H9 (cell line): ENCODE results near the gene RFNG. TPM values are rescaled to one million over a fixed set of nuclear protein-coding genes. Genes with fewer than 3 reads are reported as not detected.
A peak's percentile ranks its signal among the peaks of the same experiment; 100 is the strongest.

Experiments used
- DNase-seq: peaks from one replicate; pipeline ENCODE4 v3.0.0-alpha.2; 2017
- H2AFZ ChIP-seq: one replicate; pipeline ENCODE4 v1.6.1; 2013; ENCODE audit warnings: mild to moderate bottlenecking, low read length, control low read depth, moderate library complexity
- H2AK5ac ChIP-seq: 2 replicates; pipeline ENCODE4 v1.6.1; 2013; ENCODE audit warnings: low read length, control low read depth, mixed read lengths; ENCODE audit not compliant: insufficient read length
- H2BK120ac ChIP-seq: one replicate; pipeline ENCODE4 v1.6.1; 2013; ENCODE audit warnings: low read depth, mild to moderate bottlenecking, low read length, control low read depth, inconsistent platforms; ENCODE audit not compliant: poor library complexity, severe bottlenecking
- H2BK12ac ChIP-seq: 2 replicates; pipeline ENCODE4 v1.6.1; 2013; ENCODE audit warnings: low read length, control low read depth, mixed read lengths, low read depth; ENCODE audit not compliant: insufficient read length
- H2BK15ac ChIP-seq: 2 replicates; pipeline ENCODE4 v1.6.1; 2013; ENCODE audit warnings: low read depth, low read length, control low read depth
- H2BK20ac ChIP-seq: one replicate; pipeline ENCODE4 v1.6.1; 2013; ENCODE audit warnings: low read depth, mild to moderate bottlenecking, low read length, control low read depth, inconsistent platforms; ENCODE audit not compliant: poor library complexity, severe bottlenecking
- H2BK5ac ChIP-seq: 2 replicates; pipeline ENCODE4 v1.6.1; 2013; ENCODE audit warnings: low read length, control low read depth, mixed read lengths; ENCODE audit not compliant: insufficient read length
- H3K14ac ChIP-seq: 2 replicates; pipeline ENCODE4 v1.6.1; 2013; ENCODE audit warnings: low read length, control low read depth; ENCODE audit not compliant: insufficient read depth
- H3K18ac ChIP-seq: 2 replicates; pipeline ENCODE4 v1.6.1; 2013; ENCODE audit warnings: low read depth, mild to moderate bottlenecking, mixed read lengths, low read length, control low read depth; ENCODE audit not compliant: insufficient read length
- H3K23ac ChIP-seq: 2 replicates; pipeline ENCODE4 v1.6.1; 2013; ENCODE audit warnings: low read length, control low read depth, mixed read lengths, low read depth; ENCODE audit not compliant: insufficient read length
- H3K23me2 ChIP-seq: 2 replicates; pipeline ENCODE4 v1.6.1; 2013; ENCODE audit warnings: low read depth, mild to moderate bottlenecking, mixed read lengths, low read length, control low read depth; ENCODE audit not compliant: insufficient read length, poor library complexity, severe bottlenecking
- H3K27ac ChIP-seq: 2 replicates; pipeline ENCODE4 v1.5.1; 2013; ENCODE audit warnings: low read length, control low read depth, mixed read lengths, low read depth; ENCODE audit not compliant: insufficient read length
- H3K27me3 ChIP-seq: 2 replicates; pipeline ENCODE4 v1.6.1; 2013; ENCODE audit warnings: low read length, control low read depth, inconsistent platforms; ENCODE audit not compliant: insufficient read depth
- H3K4ac ChIP-seq: 2 replicates; pipeline ENCODE4 v1.6.1; 2013; ENCODE audit warnings: low read depth, mild to moderate bottlenecking, control low read depth, inconsistent platforms, low read length, moderate library complexity
- H3K4me1 ChIP-seq: 2 replicates; pipeline ENCODE4 v1.6.1; 2013; ENCODE audit warnings: low read length, control low read depth, inconsistent platforms; ENCODE audit not compliant: insufficient read depth
- H3K4me2 ChIP-seq: 2 replicates; pipeline ENCODE4 v1.6.1; 2013; ENCODE audit warnings: low read length, control low read depth, mixed read lengths; ENCODE audit not compliant: insufficient read length, insufficient read depth
- H3K56ac ChIP-seq: 2 replicates; pipeline ENCODE4 v1.6.1; 2013; ENCODE audit warnings: low read depth, mild to moderate bottlenecking, mixed read lengths, low read length, control low read depth; ENCODE audit not compliant: insufficient read length
- H3K79me1 ChIP-seq: 2 replicates; pipeline ENCODE4 v1.6.1; 2013; ENCODE audit warnings: low read depth, mild to moderate bottlenecking, moderate library complexity, low read length, control low read depth, inconsistent platforms; ENCODE audit not compliant: insufficient read depth, poor library complexity, severe bottlenecking
- H3K79me2 ChIP-seq: 2 replicates; pipeline ENCODE4 v1.6.1; 2013; ENCODE audit warnings: low read length, control low read depth, inconsistent platforms; ENCODE audit not compliant: insufficient read depth
- H3K9ac ChIP-seq: 2 replicates; pipeline ENCODE4 v1.6.1; 2013; ENCODE audit warnings: low read length, control low read depth, mixed read lengths; ENCODE audit not compliant: insufficient read length; ENCODE audit errors: extremely low read depth
- H3K9me3 ChIP-seq: one replicate; pipeline ENCODE4 v1.6.1; 2013; ENCODE audit warnings: low read depth, low read length, inconsistent platforms; ENCODE audit not compliant: control insufficient read depth
- H3T11ph ChIP-seq: one replicate; pipeline ENCODE4 v1.6.1; 2013; ENCODE audit warnings: mild to moderate bottlenecking, low read length, control low read depth, inconsistent platforms
- H4K20me1 ChIP-seq: one replicate; pipeline ENCODE4 v1.6.1; 2013; ENCODE audit not compliant: control insufficient read depth, insufficient read length, insufficient read depth
- H4K5ac ChIP-seq: 2 replicates; pipeline ENCODE4 v1.6.1; 2013; ENCODE audit warnings: low read depth, mild to moderate bottlenecking, mixed read lengths, low read length, control low read depth; ENCODE audit not compliant: insufficient read length
- H4K8ac ChIP-seq: replicated peaks from 2 replicates; pipeline ENCODE4 v1.6.1; 2013; ENCODE audit warnings: low read length, control low read depth, mixed read lengths, low read depth; ENCODE audit not compliant: insufficient read length
- H4K91ac ChIP-seq: 2 replicates; pipeline ENCODE4 v1.6.1; 2013; ENCODE audit warnings: low read depth, mild to moderate bottlenecking, moderate library complexity, mixed read lengths, low read length, control low read depth; ENCODE audit not compliant: insufficient read length
- H3K27ac Mint-ChIP-seq, 3 experiments: 2 replicates in 2 of 3; 3 replicates in 1 of 3; pipeline ENCODE4 v1.8.0; 2020 to 2021; ENCODE audit warnings: mixed read lengths in 3 of 3, mild to moderate bottlenecking in 1 of 3, moderate library complexity in 1 of 3
- H3K27me3 Mint-ChIP-seq: 2 replicates; pipeline ENCODE4 v1.8.0; 2021; ENCODE audit warnings: low read depth, mild to moderate bottlenecking, moderate library complexity, mixed read lengths
- H3K36me3 Mint-ChIP-seq, 3 experiments: 2 replicates in 2 of 3; 3 replicates in 1 of 3; pipeline ENCODE4 v1.8.0; 2020 to 2021; ENCODE audit warnings: low read depth in 3 of 3, mixed read lengths in 3 of 3; ENCODE audit not compliant: insufficient read depth in 1 of 3
- H3K4me1 Mint-ChIP-seq, 2 experiments: 2 replicates each; pipeline ENCODE4 v1.8.0; 2020; ENCODE audit warnings: mixed read lengths in 2 of 2
- H3K4me3 Mint-ChIP-seq, 2 experiments: 2 replicates in 1 of 2; 3 replicates in 1 of 2; pipeline ENCODE4 v1.8.0; 2020 to 2021; ENCODE audit warnings: mild to moderate bottlenecking in 2 of 2, mixed read lengths in 2 of 2, moderate library complexity in 1 of 2
- H3K9me3 Mint-ChIP-seq, 2 experiments: 2 replicates in 1 of 2; 3 replicates in 1 of 2; pipeline ENCODE4 v1.8.0; 2020; ENCODE audit warnings: mild to moderate bottlenecking in 2 of 2, mixed read lengths in 2 of 2, moderate library complexity in 1 of 2
- WGBS: extraction: QIAGEN DNeasy Blood & Tissue Kit; methylation state at CpG from one replicate; pipeline ENCODE4 v1.1.7; 2013; ENCODE audit warnings: missing lambda C conversion rate, low lambda C conversion rate, mixed read lengths; ENCODE audit not compliant: insufficient read length; ENCODE audit errors: extremely low coverage; 5-methylcytosine and 5-hydroxymethylcytosine counted together
- total RNA-seq: library from RNA; stranded (reverse); gene quantifications from 2 replicates; pipeline ENCODE4 v1.2.1, GENCODE V29; 2021
- TF ChIP-seq, protein P1 (sequence below): fragments of 200-600 bp; sonication (generic); conservative IDR thresholded peaks from 3 replicates; pipeline ENCODE4 v1.8.0; 2021; ENCODE audit warnings: antibody characterized with exemption, mild to moderate bottlenecking

The RFNG gene
- total RNA-seq, 1 experiment from 2014 or later = 34.0 TPM

- Histone ChIP-seq H4K20me1 (no peaks in the 10 kb centered on the region), H4K8ac (no peak overlapping the region), H3K56ac (no peak overlapping the region), H2BK15ac (no peak overlapping the region), H3K27ac (no peak overlapping the region), H3T11ph (no peak overlapping the region), H3K18ac (no peak overlapping the region), H3K23ac (no peak overlapping the region), H3K27me3 (no peaks in the 10 kb centered on the region), H4K5ac (no peak overlapping the region), H3K79me1 (peaks cover 2% of the 10 kb centered on the region), H3K9me3 (no peaks in the 10 kb centered on the region), H3K4ac (no peak overlapping the region), H2AK5ac (no peak overlapping the region), H2BK12ac (no peak overlapping the region), H2BK5ac (no peak overlapping the region), H2AFZ (no peak overlapping the region), H3K14ac (no peak overlapping the region), H3K4me1 (no peaks in the 10 kb centered on the region), H2BK120ac (no peak overlapping the region), H3K9ac (no peak overlapping the region), H3K23me2 (no peaks in the 10 kb centered on the region), H3K4me2 (no peak overlapping the region), H4K91ac (no peak overlapping the region), H2BK20ac (no peak overlapping the region), H3K79me2 (no peaks in the 10 kb centered on the region)
- Mint-ChIP-seq H3K27me3 (no peaks in the 10 kb centered on the region; the same call in 1 of the 2 replicates), H3K9me3 (no peaks in the 10 kb centered on the region), H3K36me3 (peaks cover 6 to 31% (median 27%) of the 10 kb centered on the region in 3 experiments; a peak in 6 of 7 replicates), H3K4me3 (peak overlapping the region in 1 of 2 experiments; percentile 78; a peak in 1 of 5 replicates), H3K4me1 (peaks cover 0 to 13% of the 10 kb centered on the region in 2 experiments; a peak in 2 of 4 replicates), H3K27ac (no peak overlapping the region)
- DNase-seq = no peak
- WGBS = no CpG with 5 or more reads among the region's 16 CpGs
- TF ChIP-seq, protein P1, sequence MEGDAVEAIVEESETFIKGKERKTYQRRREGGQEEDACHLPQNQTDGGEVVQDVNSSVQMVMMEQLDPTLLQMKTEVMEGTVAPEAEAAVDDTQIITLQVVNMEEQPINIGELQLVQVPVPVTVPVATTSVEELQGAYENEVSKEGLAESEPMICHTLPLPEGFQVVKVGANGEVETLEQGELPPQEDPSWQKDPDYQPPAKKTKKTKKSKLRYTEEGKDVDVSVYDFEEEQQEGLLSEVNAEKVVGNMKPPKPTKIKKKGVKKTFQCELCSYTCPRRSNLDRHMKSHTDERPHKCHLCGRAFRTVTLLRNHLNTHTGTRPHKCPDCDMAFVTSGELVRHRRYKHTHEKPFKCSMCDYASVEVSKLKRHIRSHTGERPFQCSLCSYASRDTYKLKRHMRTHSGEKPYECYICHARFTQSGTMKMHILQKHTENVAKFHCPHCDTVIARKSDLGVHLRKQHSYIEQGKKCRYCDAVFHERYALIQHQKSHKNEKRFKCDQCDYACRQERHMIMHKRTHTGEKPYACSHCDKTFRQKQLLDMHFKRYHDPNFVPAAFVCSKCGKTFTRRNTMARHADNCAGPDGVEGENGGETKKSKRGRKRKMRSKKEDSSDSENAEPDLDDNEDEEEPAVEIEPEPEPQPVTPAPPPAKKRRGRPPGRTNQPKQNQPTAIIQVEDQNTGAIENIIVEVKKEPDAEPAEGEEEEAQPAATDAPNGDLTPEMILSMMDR = no peak
These were observed 2.1 kb downstream of the RFNG start for GRCh38 chr17:82049521-82049971.
